GM19328 (cell line): ENCODE data around the gene OCA2.
"Not testable (repeated sequence)": the region's sequence is repeated elsewhere in the genome, so short reads cannot be mapped to it uniquely, and the experiment has no call there.

Experiments used
- ATAC-seq: cut with Tn5 transposase; IDR thresholded peaks from one replicate; pipeline ENCODE4 v1.9.1; 2021; ENCODE audit warnings: mild to moderate bottlenecking, moderate library complexity; ENCODE audit not compliant: unreplicated experiment

OCA2 gene

GRCh38 chr15:28026221-28026620 lies 72.9 kb downstream of the OCA2 start:
- no peak for ATAC-seq

- ATAC-seq: no peak
Observed at GRCh38 chr15:28025413-28025812, 73.7 kb downstream of the OCA2 start.

GRCh38 chr15:28024889-28025250 lies 74.2 kb downstream of the OCA2 start:
- no peak for ATAC-seq

- ATAC-seq: no peak
Observed at GRCh38 chr15:28023933-28024888, 74.9 kb downstream of the OCA2 start.

GRCh38 chr15:28023422-28023821 lies 75.7 kb downstream of the OCA2 start:
- no peak for ATAC-seq

GRCh38 chr15:28022961-28023360 lies 76.2 kb downstream of the OCA2 start:
- no peak for ATAC-seq

- ATAC-seq: no peak
Observed at GRCh38 chr15:28022181-28022580, 76.9 kb downstream of the OCA2 start.

- no peak for ATAC-seq
Observed at GRCh38 chr15:28021281-28022039, 77.7 kb downstream of the OCA2 start.

GRCh38 chr15:28020644-28021043 lies 78.5 kb downstream of the OCA2 start:
- ATAC-seq: no peak

- no peak for ATAC-seq
Observed at GRCh38 chr15:28019594-28020309, 79.4 kb downstream of the OCA2 start.

GRCh38 chr15:28018291-28019044 lies 80.6 kb downstream of the OCA2 start:
- ATAC-seq: no peak

- no peak for ATAC-seq
Observed at GRCh38 chr15:28017423-28017924, 81.6 kb downstream of the OCA2 start.

- ATAC-seq: no peak
Observed at GRCh38 chr15:28015855-28016254, 83.3 kb downstream of the OCA2 start.

- ATAC-seq: no peak
Observed at GRCh38 chr15:28014623-28015200, 84.4 kb downstream of the OCA2 start.

GRCh38 chr15:28013976-28014375 lies 85.1 kb downstream of the OCA2 start:
- ATAC-seq: no peak

- ATAC-seq: no peak
Observed at GRCh38 chr15:28013480-28013879, 85.6 kb downstream of the OCA2 start.

GRCh38 chr15:28012231-28012630 lies 86.9 kb downstream of the OCA2 start:
- no peak for ATAC-seq

GRCh38 chr15:28008175-28008574 lies 90.9 kb downstream of the OCA2 start:
- not testable (repeated sequence) for ATAC-seq

- no peak for ATAC-seq
Observed at GRCh38 chr15:28006116-28006905, 92.8 kb downstream of the OCA2 start.
